HL-60 (cell line): ENCODE results near the gene CAPZA2.
A peak's percentile ranks its signal among the peaks of the same experiment; 100 is the strongest.
"Not testable (repeated sequence)": the region's sequence is repeated elsewhere in the genome, so short reads cannot be mapped to it uniquely, and the experiment has no call there.

Experiments used
- DNase-seq, 2 experiments: peaks; one replicate each; pipeline ENCODE4 v3.0.0-alpha.2; 2010 to 2020; ENCODE audit warnings: low read depth in 1 of 2, low spot score in 1 of 2
- H3K27ac ChIP-seq: fragments of 250-450 bp; sonication (Bioruptor Pico); replicated peaks from 2 replicates; pipeline ENCODE4 v1.5.1; 2020; ENCODE audit warnings: mild to moderate bottlenecking, moderate library complexity
- H3K27me3 ChIP-seq: fragments of 250-450 bp; sonication (Bioruptor Pico); 2 replicates; pipeline ENCODE4 v1.5.1; 2021; ENCODE audit warnings: mild to moderate bottlenecking, moderate library complexity; ENCODE audit not compliant: insufficient read depth, poor library complexity, severe bottlenecking
- H3K4me3 ChIP-seq: replicated peaks from 2 replicates; pipeline ENCODE4 v1.5.1; 2011; ENCODE audit warnings: mild to moderate bottlenecking, control low read depth, low read length; ENCODE audit not compliant: insufficient read depth
- GABPA ChIP-seq: IDR thresholded peaks from 2 replicates; pipeline ENCODE4 v1.6.1; 2012; ENCODE audit warnings: low read depth
- POLR2AphosphoS5 ChIP-seq: IDR thresholded peaks from 2 replicates; pipeline ENCODE4 v1.6.1; 2012; ENCODE audit warnings: low read depth
- REST ChIP-seq: IDR thresholded peaks from 2 replicates; pipeline ENCODE4 v1.6.1; 2012; ENCODE audit warnings: low read depth; ENCODE audit not compliant: insufficient replicate concordance
- SPI1 ChIP-seq: IDR thresholded peaks from 2 replicates; pipeline ENCODE4 v1.6.1; 2012; ENCODE audit warnings: low read depth, mild to moderate bottlenecking, borderline replicate concordance
- long read RNA-seq: library from polyadenylated mRNA; unstranded; transcript quantifications from one replicate; pipeline ENCODE4 v2.0.0, GENCODE V29; 2020
- TF ChIP-seq, protein P1 (sequence below): IDR thresholded peaks from one replicate; pipeline ENCODE4 v1.5.1; 2011; ENCODE audit warnings: low read length, control low read depth, inconsistent platforms; ENCODE audit not compliant: insufficient read depth

The CAPZA2 gene
- long read RNA-seq, full-length matches to known transcripts: 669 of 693 reads
- long read RNA-seq, partial matches to known transcripts: 8 of 693 reads
- long read RNA-seq, other reads (novel, unspliced or antisense): 16 of 693 reads

DNA sequence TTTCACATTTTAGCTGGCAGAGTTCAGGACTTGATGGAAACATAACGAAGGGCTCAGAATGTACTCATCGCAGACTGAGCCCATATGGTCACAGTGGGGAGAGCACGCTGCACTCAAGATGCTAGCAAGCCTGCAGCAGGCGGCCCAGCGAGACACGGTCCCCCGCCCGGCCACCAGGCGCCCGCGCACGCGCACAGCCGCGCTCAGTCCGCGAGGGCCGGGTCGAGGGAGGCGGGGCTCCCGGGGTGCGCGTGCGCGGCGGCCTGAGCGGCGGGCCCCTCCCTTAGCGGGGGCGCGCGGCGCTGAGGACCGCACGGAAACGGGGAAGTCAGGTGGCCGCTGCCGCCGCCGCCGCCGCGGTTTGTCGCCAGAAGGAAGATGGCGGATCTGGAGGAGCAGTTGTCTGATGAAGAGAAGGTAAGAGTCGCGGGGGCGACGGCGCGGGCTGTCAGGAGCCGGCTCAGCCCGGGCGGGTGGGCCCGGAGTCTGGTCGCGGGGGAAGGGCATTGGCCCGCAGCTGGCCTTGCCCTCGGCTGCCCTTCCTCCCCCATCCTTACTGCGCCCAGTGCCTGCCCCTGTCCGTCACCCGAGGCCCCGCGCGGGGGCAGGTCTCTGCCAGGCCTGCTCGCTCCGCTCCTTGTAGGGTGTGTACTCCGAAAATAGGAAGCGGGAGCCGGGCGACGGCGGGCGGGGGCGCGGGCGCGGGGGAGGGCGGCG lies at the start of gene CAPZA2:
Gene CAPZA2, plus strand, starts transcription at position 354 of the 717 bp plus-strand sequence. Its CDS starts 25 bp downstream, at position 379.
- TF ChIP-seq POLR2AphosphoS5: peak; percentile 77
- peak; percentile 53; the same call in 1 of the 2 replicates for TF ChIP-seq SPI1
- TF ChIP-seq REST: peak; percentile 64
- TF ChIP-seq, protein P1, sequence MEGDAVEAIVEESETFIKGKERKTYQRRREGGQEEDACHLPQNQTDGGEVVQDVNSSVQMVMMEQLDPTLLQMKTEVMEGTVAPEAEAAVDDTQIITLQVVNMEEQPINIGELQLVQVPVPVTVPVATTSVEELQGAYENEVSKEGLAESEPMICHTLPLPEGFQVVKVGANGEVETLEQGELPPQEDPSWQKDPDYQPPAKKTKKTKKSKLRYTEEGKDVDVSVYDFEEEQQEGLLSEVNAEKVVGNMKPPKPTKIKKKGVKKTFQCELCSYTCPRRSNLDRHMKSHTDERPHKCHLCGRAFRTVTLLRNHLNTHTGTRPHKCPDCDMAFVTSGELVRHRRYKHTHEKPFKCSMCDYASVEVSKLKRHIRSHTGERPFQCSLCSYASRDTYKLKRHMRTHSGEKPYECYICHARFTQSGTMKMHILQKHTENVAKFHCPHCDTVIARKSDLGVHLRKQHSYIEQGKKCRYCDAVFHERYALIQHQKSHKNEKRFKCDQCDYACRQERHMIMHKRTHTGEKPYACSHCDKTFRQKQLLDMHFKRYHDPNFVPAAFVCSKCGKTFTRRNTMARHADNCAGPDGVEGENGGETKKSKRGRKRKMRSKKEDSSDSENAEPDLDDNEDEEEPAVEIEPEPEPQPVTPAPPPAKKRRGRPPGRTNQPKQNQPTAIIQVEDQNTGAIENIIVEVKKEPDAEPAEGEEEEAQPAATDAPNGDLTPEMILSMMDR: no peak
- peak; percentile 64 to 88 for DNase-seq
- Histone ChIP-seq H3K27me3 (no peaks in the 10 kb centered on the region), H3K4me3 (peak within 1 kb of the TSS; percentile 94), H3K27ac (peak within 1 kb of the TSS; percentile 99)

DNA sequence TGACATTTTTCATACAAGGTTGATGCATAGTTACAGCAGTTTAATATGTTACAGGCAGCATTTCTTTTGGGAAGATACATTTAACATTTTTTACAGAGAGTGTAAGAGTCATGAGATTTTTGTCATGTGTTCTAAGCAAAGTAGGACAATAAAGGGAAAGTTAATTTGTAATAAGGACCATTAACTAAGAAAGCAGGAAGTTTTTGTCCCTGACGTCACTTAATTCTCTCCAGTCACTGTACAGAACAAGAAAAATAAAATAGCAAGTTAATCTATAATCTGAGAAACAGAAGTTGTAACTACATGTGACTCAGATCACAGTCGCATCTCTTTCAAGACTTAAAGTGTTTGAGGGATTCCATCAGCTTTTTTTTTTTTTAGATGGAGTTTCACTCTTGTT lies 49.5 kb upstream of the CAPZA2 start:
- Histone ChIP-seq H3K27ac (no peak overlapping the region), H3K27me3 (no peaks in the 10 kb centered on the region), H3K4me3 (no peak overlapping the region)
- TF ChIP-seq REST (no peak), SPI1 (no peak), POLR2AphosphoS5 (no peak), GABPA (no peak)
- TF ChIP-seq, protein P1: no peak
- no peak for DNase-seq

DNA sequence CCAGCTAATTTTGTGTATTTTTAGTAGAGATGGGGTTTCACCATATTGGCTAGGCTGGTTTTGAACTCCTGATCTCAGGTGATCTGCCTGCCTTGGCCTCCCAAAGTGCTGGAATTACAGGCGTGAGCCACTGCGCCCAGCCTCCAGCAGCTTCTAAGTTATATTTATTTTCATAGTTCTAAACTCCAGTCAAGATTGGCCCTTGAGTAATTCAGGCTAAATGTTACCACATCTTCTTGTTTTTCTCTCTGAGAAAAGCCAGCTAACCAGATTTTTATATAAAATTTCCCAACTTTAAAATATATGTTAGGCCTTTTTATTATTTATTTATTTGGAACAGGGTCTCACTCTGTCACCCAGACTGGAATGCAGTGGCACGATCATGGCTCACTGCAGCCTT lies 49.0 kb upstream of the CAPZA2 start:
- not testable (repeated sequence) for DNase-seq, H3K27ac ChIP-seq, H3K4me3 ChIP-seq

GRCh38 chr7:116815041-116815440 lies 47.3 kb upstream of the CAPZA2 start:
- no peak overlapping the region for H3K27ac ChIP-seq
- no peak for DNase-seq
- H3K4me3 ChIP-seq: no peak overlapping the region
- TF ChIP-seq REST (no peak), GABPA (no peak), SPI1 (no peak), POLR2AphosphoS5 (no peak)
- TF ChIP-seq, protein P1: no peak
- no peaks in the 10 kb centered on the region for H3K27me3 ChIP-seq

More for the DNA sequence above, 49.0 kb upstream of the CAPZA2 start:
- H3K27me3 ChIP-seq: not testable (repeated sequence)
